Dermis microvascular lymphatic vessel endothelial cell (primary cell): ENCODE measurements around the gene RELN. TPM values are rescaled to one million over a fixed set of nuclear protein-coding genes. Genes with fewer than 3 reads are reported as not detected.
"Not testable (repeated sequence)": the region's sequence is repeated elsewhere in the genome, so short reads cannot be mapped to it uniquely, and the experiment has no call there.

Source experiments
- DNase-seq, 2 donors: peaks; one replicate each; pipeline versions ENCODE4 v3.0.0 to v3.0.0-alpha.2; 2010; ENCODE audit warnings: low read depth in 2 of 2
- total RNA-seq: library from RNA; depleted of rRNA; stranded (reverse); fragments of >200 nt; gene quantifications from 2 replicates; pipeline ENCODE4 v1.2.1, GENCODE V29; 2014

RELN gene
- total RNA-seq, 1 donor from 2014 or later = 413 TPM

GRCh38 chr7:103944230-103944900 lies 45.1 kb downstream of the RELN start:
- no peak for DNase-seq

- DNase-seq = no peak
These were observed 47.5 kb downstream of the RELN start for GRCh38 chr7:103941976-103942375.

GRCh38 chr7:103940382-103941268 lies 48.8 kb downstream of the RELN start:
- peak; percentile 20 to 70 for DNase-seq

GRCh38 chr7:103937680-103938079 lies 51.8 kb downstream of the RELN start:
- no peak for DNase-seq

- DNase-seq = no peak
These were observed 52.9 kb downstream of the RELN start for GRCh38 chr7:103936558-103936957.

- no peak for DNase-seq
These were observed 55.0 kb downstream of the RELN start for GRCh38 chr7:103934508-103934907.

GRCh38 chr7:103932389-103932788 lies 57.1 kb downstream of the RELN start:
- DNase-seq = no peak

- DNase-seq = no peak
These were observed 59.6 kb downstream of the RELN start for GRCh38 chr7:103929901-103930311.

- no peak for DNase-seq
These were observed 60.9 kb downstream of the RELN start for GRCh38 chr7:103928581-103928980.

- DNase-seq = no peak
These were observed 65.3 kb downstream of the RELN start for GRCh38 chr7:103924184-103924583.

GRCh38 chr7:103922407-103922806 lies 67.1 kb downstream of the RELN start:
- DNase-seq = no peak

GRCh38 chr7:103921692-103922091 lies 67.8 kb downstream of the RELN start:
- no peak for DNase-seq

GRCh38 chr7:103919272-103919868 lies 70.1 kb downstream of the RELN start:
- DNase-seq = no peak

GRCh38 chr7:103918631-103919271 lies 70.7 kb downstream of the RELN start:
- DNase-seq = no peak

GRCh38 chr7:103915680-103916357 lies 73.6 kb downstream of the RELN start:
- DNase-seq = peak in 1 of 2 donors; percentile 47

GRCh38 chr7:103914147-103914899 lies 75.1 kb downstream of the RELN start:
- no peak for DNase-seq

GRCh38 chr7:103912891-103913605 lies 76.4 kb downstream of the RELN start:
- no peak for DNase-seq

- DNase-seq = not testable (repeated sequence)
These were observed 78.4 kb downstream of the RELN start for GRCh38 chr7:103911015-103911414.

- no peak for DNase-seq
These were observed 83.5 kb downstream of the RELN start for GRCh38 chr7:103905997-103906396.

GRCh38 chr7:103902917-103903316 lies 86.5 kb downstream of the RELN start:
- DNase-seq = no peak
